PC-3 (cell line): ENCODE measurements around the gene SH3PXD2A. TPM values are rescaled to one million over a fixed set of nuclear protein-coding genes. Genes with fewer than 3 reads are reported as not detected.

Experiments
- ATAC-seq: fragments of 200-7000 bp; cut with Tn5 transposase; 2 replicates; pipeline ENCODE4 v1.9.1; 2020; ENCODE audit warnings: mild to moderate bottlenecking, moderate library complexity
- BruUV-seq: library from RNA; stranded (reverse); fragments of 400-500 nt; replicated peaks from 2 replicates; lab custom pipeline; 2021; lab: Mats Ljungman, UMichigan
- CTCF ChIA-PET: fragments of 300-600 bp; sonication (Branson Sonifier 250); formaldehyde crosslinking; loops from one replicate; lab custom pipeline; 2022; ENCODE audit warnings: antibody characterized with exemption; lab: Charles Lee
- POLR2A ChIA-PET: fragments of 300-600 bp; sonication (Branson Sonifier 250); formaldehyde crosslinking; loops from one replicate; lab custom pipeline; 2022; ENCODE audit warnings: antibody characterized with exemption; ENCODE audit not compliant: unreplicated experiment; lab: Charles Lee
- DNase-seq: peaks from one replicate; pipeline ENCODE4 v3.0.0-alpha.2; 2015
- H2AFZ ChIP-seq: fragments of 300-600 bp; sonication (generic); 2 replicates; pipeline ENCODE4 v1.6.0; 2016; ENCODE audit warnings: antibody characterized with exemption, low read length
- H3F3A ChIP-seq: fragments of 300-600 bp; sonication (generic); one replicate; pipeline ENCODE4 v1.6.0; 2017; ENCODE audit warnings: antibody characterized with exemption, low read length, control low read depth, mild to moderate bottlenecking; ENCODE audit not compliant: unreplicated experiment
- H3K27ac ChIP-seq: fragments of 300-600 bp; sonication (generic); 2 replicates; pipeline ENCODE4 v1.5.1; 2016; ENCODE audit warnings: mild to moderate bottlenecking, low read length
- H3K27me3 ChIP-seq: fragments of 300-600 bp; sonication (generic); 2 replicates; pipeline ENCODE4 v1.6.1; 2016; ENCODE audit warnings: low read length, mixed read lengths
- H3K36me3 ChIP-seq: fragments of 300-600 bp; sonication (generic); 2 replicates; pipeline ENCODE4 v1.6.1; 2016; ENCODE audit warnings: low read depth, mixed run types, low read length, mixed read lengths
- H3K4me1 ChIP-seq: fragments of 300-600 bp; sonication (generic); 2 replicates; pipeline ENCODE4 v1.5.1; 2016; ENCODE audit warnings: low read length; ENCODE audit not compliant: insufficient read depth
- H3K4me2 ChIP-seq: fragments of 300-600 bp; sonication (generic); 2 replicates; pipeline ENCODE4 v1.6.0; 2016; ENCODE audit warnings: low read length
- H3K4me3 ChIP-seq: fragments of 300-600 bp; sonication (generic); 2 replicates; pipeline ENCODE4 v1.5.1; 2016; ENCODE audit warnings: mild to moderate bottlenecking, low read length, mixed read lengths
- H3K79me2 ChIP-seq: fragments of 300-600 bp; sonication (generic); 2 replicates; pipeline ENCODE4 v1.6.1; 2017; ENCODE audit warnings: low read length, mixed read lengths
- H3K9ac ChIP-seq: fragments of 300-600 bp; sonication (generic); 2 replicates; pipeline ENCODE4 v1.6.0; 2016; ENCODE audit warnings: mild to moderate bottlenecking, low read length
- H3K9me2 ChIP-seq: fragments of 300-600 bp; sonication (generic); replicated peaks from 2 replicates; pipeline ENCODE4 v1.6.1; 2016; ENCODE audit warnings: mixed run types, low read length, mixed read lengths
- H3K9me3 ChIP-seq: fragments of 300-600 bp; sonication (generic); 2 replicates; pipeline ENCODE4 v1.6.1; 2016; ENCODE audit warnings: low read length, mixed read lengths
- H4K20me1 ChIP-seq: fragments of 300-600 bp; sonication (generic); 2 replicates; pipeline ENCODE4 v1.6.1; 2016; ENCODE audit warnings: low read length, mixed read lengths
- CTCF ChIP-seq: fragments of 300-600 bp; sonication (generic); conservative IDR thresholded peaks from 2 replicates; pipeline ENCODE4 v1.5.1; 2017; ENCODE audit warnings: antibody characterized with exemption, low read depth, mild to moderate bottlenecking, low read length
- EZH2 ChIP-seq: fragments of 300-600 bp; sonication (generic); IDR thresholded peaks from one replicate; pipeline ENCODE4 v1.6.1; 2017; ENCODE audit warnings: antibody characterized with exemption, mild to moderate bottlenecking, low read length; ENCODE audit not compliant: unreplicated experiment
- EZH2phosphoT487 ChIP-seq: fragments of 300-600 bp; sonication (generic); IDR thresholded peaks from 2 replicates; pipeline ENCODE4 v1.6.1; 2018; ENCODE audit warnings: mild to moderate bottlenecking, antibody characterized with exemption, low read length, borderline replicate concordance
- intact Hi-C: fragments of 100-400 bp; cut with micrococcal nuclease; formaldehyde crosslinking; loops from 2 replicates; pipeline ENCODE4 v1.9.0; 2023
- total RNA-seq: library from RNA; depleted of rRNA; stranded (reverse); fragments of >200 nt; gene quantifications from 2 replicates; pipeline ENCODE4 v1.2.3, GENCODE V29; 2014

Gene SH3PXD2A
- total RNA-seq, 1 experiment from 2014 or later, result 3.4 TPM

- Histone ChIP-seq H3K9me3 (no peaks in the 10 kb centered on the region), H3K4me3 (no peak overlapping the region), H3K4me2 (peak overlapping the region; percentile 55; the same call in 1 of the 2 replicates), H3K9me2 (no peaks in the 10 kb centered on the region), H4K20me1 (no peaks in the 10 kb centered on the region), H3K79me2 (no peaks in the 10 kb centered on the region), H3K27ac (peak overlapping the region; percentile 37), H3K4me1 (peaks cover 17% of the 10 kb centered on the region), H3K9ac (no peak overlapping the region), H3K36me3 (no peaks in the 10 kb centered on the region), H2AFZ (no peak overlapping the region), H3F3A (no peaks in the 10 kb centered on the region), H3K27me3 (no peaks in the 10 kb centered on the region)
- ATAC-seq (no peak), DNase-seq (no peak)
- intact Hi-C loops, result no loop called here
- POLR2A ChIA-PET, result no interaction called here
- BruUV-seq, result no TSS peak
- TF ChIP-seq EZH2phosphoT487, result no peak
- no peak for TF ChIP-seq EZH2
- no peak for TF ChIP-seq CTCF
- CTCF ChIA-PET, result no interaction called here
These were observed 55.3 kb downstream of the SH3PXD2A start for GRCh38 chr10:103800089-103800488.

- H3K36me3 ChIP-seq, result no peaks in the 10 kb centered on the region
- H3K27ac ChIP-seq, result no peak overlapping the region
These were observed 56.0 kb downstream of the SH3PXD2A start for GRCh38 chr10:103799341-103799740.

More at GRCh38 chr10:103799341-103799740, 56.0 kb downstream of the SH3PXD2A start:
- Histone ChIP-seq H2AFZ (no peak overlapping the region), H3K9ac (no peak overlapping the region), H3K9me2 (no peaks in the 10 kb centered on the region), H3K9me3 (no peaks in the 10 kb centered on the region), H3K79me2 (no peaks in the 10 kb centered on the region), H3K27me3 (no peaks in the 10 kb centered on the region), H3K4me2 (no peak overlapping the region), H3K4me3 (no peak overlapping the region), H4K20me1 (no peaks in the 10 kb centered on the region), H3F3A (no peaks in the 10 kb centered on the region), H3K4me1 (peaks cover 22% of the 10 kb centered on the region)
- BruUV-seq, result no TSS peak
- intact Hi-C loops, result no loop called here
- DNase-seq, result no peak
- no peak for TF ChIP-seq CTCF
- no peak for TF ChIP-seq EZH2phosphoT487
- no peak for TF ChIP-seq EZH2
- POLR2A ChIA-PET, result no interaction called here
- no peak for ATAC-seq
- CTCF ChIA-PET, result no interaction called here
